K562 (cell line): ENCODE results near the gene POLDIP3. TPM values are rescaled to one million over a fixed set of nuclear protein-coding genes. Genes with fewer than 3 reads are reported as not detected.

ENCODE experiments used
- ATAC-seq: fragments of 200-7000 bp; cut with Tn5 transposase; 3 replicates; pipeline ENCODE4 v1.9.1; 2020; ENCODE audit warnings: moderate library complexity
- BruUV-seq: library from RNA; stranded (reverse); fragments of 400-500 nt; replicated peaks from 2 replicates; lab custom pipeline; 2021; lab: Mats Ljungman, UMichigan
- CTCF ChIA-PET: fragments of 300-600 bp; formaldehyde crosslinking; extraction: SDS; loops from one replicate; lab custom pipeline; 2021; ENCODE audit warnings: low intra/inter-chr PET ratio; lab: Yijun Ruan, JAX
- POLR2A ChIA-PET: fragments of 300-600, 350-650 bp; sonication (Branson Sonifier 250); formaldehyde crosslinking; extraction: SDS; loops from one replicate; lab custom pipeline; 2021; ENCODE audit warnings: antibody characterized with exemption, inconsistent platforms; lab: Yijun Ruan, JAX
- DNase-seq, 4 experiments: peaks; one replicate each; pipeline versions ENCODE4 v3.0.0 to v3.0.0-alpha.2; 2011 to 2018; ENCODE audit warnings: low spot score in 3 of 4, mixed read lengths in 3 of 4; ENCODE audit errors: extremely low read depth in 1 of 4
- FAIRE-seq: peaks from 2 replicates; lab custom pipeline; 2011; peaks lifted over from hg19 to GRCh38; lab: Jason Lieb, UNC
- H2AFZ ChIP-seq: 2 replicates; pipeline ENCODE4 v1.6.0; 2011; ENCODE audit warnings: low read depth, low read length, control low read depth, inconsistent platforms
- H3K27ac ChIP-seq: fragments of 200-600 bp; 3 replicates; pipeline ENCODE4 v1.8.0; 2011; ENCODE audit warnings: low read depth, mild to moderate bottlenecking, control low read depth, inconsistent platforms, low read length, moderate library complexity, mixed read lengths; ENCODE audit errors: extremely low read depth
- H3K27me3 ChIP-seq, 2 experiments: fragments of 300-600 bp in 1 of 2; 2 replicates in 1 of 2; 3 replicates in 1 of 2; pipeline versions ENCODE4 v1.6.0 to v1.8.0; 2011; ENCODE audit warnings: inconsistent platforms in 2 of 2, low read length in 2 of 2, mild to moderate bottlenecking in 1 of 2, mixed read lengths in 1 of 2, moderate library complexity in 1 of 2; ENCODE audit not compliant: control insufficient read depth in 2 of 2, insufficient read depth in 2 of 2
- H3K36me3 ChIP-seq: fragments of 300-600 bp; 3 replicates; pipeline ENCODE4 v1.8.0; 2011; ENCODE audit warnings: mild to moderate bottlenecking, low read length, inconsistent platforms; ENCODE audit not compliant: control insufficient read depth, insufficient read depth
- H3K4me1 ChIP-seq, 2 experiments: fragments of 200-600 bp in 1 of 2; replicated peaks in 1 of 2; 2 replicates in 1 of 2; 3 replicates in 1 of 2; pipeline versions ENCODE4 v1.5.1 to v1.8.0; 2011; ENCODE audit warnings: inconsistent platforms in 2 of 2, low read length in 2 of 2, mild to moderate bottlenecking in 1 of 2, mixed read lengths in 1 of 2, moderate library complexity in 1 of 2; ENCODE audit not compliant: control insufficient read depth in 2 of 2, insufficient read depth in 2 of 2
- H3K4me2 ChIP-seq: 2 replicates; pipeline ENCODE4 v1.6.1; 2011; ENCODE audit warnings: low read length, control low read depth, inconsistent platforms, mixed read lengths; ENCODE audit not compliant: insufficient read depth
- H3K4me3 ChIP-seq: fragments of 200-600 bp; sonication (generic), shearing (Covaris generic); 2 replicates; pipeline ENCODE4 v1.5.1; 2016; ENCODE audit warnings: control low read depth, inconsistent platforms
- H3K79me2 ChIP-seq: fragments of 200-600 bp; 3 replicates; pipeline ENCODE4 v1.8.0; 2011; ENCODE audit warnings: low read length, inconsistent platforms; ENCODE audit not compliant: control insufficient read depth, insufficient read depth
- H3K9ac ChIP-seq, 2 experiments: 2 replicates each; pipeline versions ENCODE4 v1.6.0 to v1.6.1; 2011; ENCODE audit warnings: low read depth in 2 of 2, low read length in 2 of 2, control low read depth in 1 of 2, inconsistent platforms in 1 of 2, mild to moderate bottlenecking in 1 of 2, mixed read lengths in 1 of 2; ENCODE audit not compliant: insufficient read depth in 1 of 2
- H3K9me1 ChIP-seq: one replicate; pipeline ENCODE4 v1.6.0; 2011; ENCODE audit warnings: inconsistent platforms, mild to moderate bottlenecking, low read length, moderate library complexity; ENCODE audit not compliant: control insufficient read depth, insufficient read depth
- H3K9me3 ChIP-seq: replicated peaks from 2 replicates; pipeline ENCODE4 v1.5.1; 2011; ENCODE audit warnings: low read depth, low read length, inconsistent platforms; ENCODE audit not compliant: control insufficient read depth, insufficient read depth
- H4K20me1 ChIP-seq: replicated peaks from 2 replicates; pipeline ENCODE4 v1.6.1; 2011; ENCODE audit warnings: low read length, inconsistent platforms, mixed read lengths; ENCODE audit not compliant: control insufficient read depth, insufficient read depth
- EGR1 ChIP-seq: fragments of 450-650 bp; conservative IDR thresholded peaks from 2 replicates; pipeline ENCODE4 v1.6.1; 2017; ENCODE audit warnings: mild to moderate bottlenecking
- GATAD2A ChIP-seq: fragments of 450-650 bp; IDR thresholded peaks from 2 replicates; pipeline ENCODE4 v1.6.1; 2017
- HNRNPL ChIP-seq: fragments of 200-400 bp; formaldehyde crosslinking; IDR thresholded peaks from 2 replicates; pipeline ENCODE4 v1.6.1; 2017; ENCODE audit warnings: low read depth, mild to moderate bottlenecking, low read length
- IFI16 ChIP-seq: fragments of 250-450 bp; sonication (Bioruptor Pico); IDR thresholded peaks from 2 replicates; pipeline ENCODE4 v2.1.2; 2022; ENCODE audit warnings: mild to moderate bottlenecking, inconsistent platforms
- KAT8 ChIP-seq: fragments of 450-650 bp; IDR thresholded peaks from 2 replicates; pipeline ENCODE4 v1.6.1; 2016; ENCODE audit warnings: low read depth, mild to moderate bottlenecking
- MAZ ChIP-seq, 2 experiments: fragments of 450-650 bp in 1 of 2; sonication (generic) in 1 of 2; formaldehyde crosslinking; IDR thresholded peaks in 1 of 2; conservative IDR thresholded peaks in 1 of 2; 2 replicates each; pipeline versions ENCODE4 v1.4.0 to v1.5.0; 2020; ENCODE audit warnings: mild to moderate bottlenecking in 1 of 2, missing genetic modification reagents in 1 of 2
- MIER1 ChIP-seq: fragments of 450-650 bp; IDR thresholded peaks from 2 replicates; pipeline ENCODE4 v1.6.1; 2016; ENCODE audit warnings: antibody characterized with exemption, mild to moderate bottlenecking, low read depth
- PCBP2 ChIP-seq: fragments of 200-400 bp; formaldehyde crosslinking; IDR thresholded peaks from 2 replicates; pipeline ENCODE4 v1.6.1; 2018; ENCODE audit warnings: low read length, low read depth, mild to moderate bottlenecking, moderate library complexity; ENCODE audit not compliant: poor library complexity, severe bottlenecking
- PHB ChIP-seq: fragments of 250-450 bp; sonication (Bioruptor Pico); IDR thresholded peaks from 2 replicates; pipeline ENCODE4 v1.5.0; 2021
- POLR2A ChIP-seq: fragments of 450-650 bp; conservative IDR thresholded peaks from 2 replicates; pipeline ENCODE4 v1.6.1; 2016
- SMARCA4 ChIP-seq: fragments of 450-650 bp; IDR thresholded peaks from 2 replicates; pipeline ENCODE4 v1.6.1; 2016
- SMC3 ChIP-seq: conservative IDR thresholded peaks from 2 replicates; pipeline ENCODE4 v1.6.1; 2011; ENCODE audit warnings: low read depth, low read length, improper control_type of control experiment; ENCODE audit not compliant: insufficient read depth
- SPI1 ChIP-seq: IDR thresholded peaks from 2 replicates; pipeline ENCODE4 v1.6.1; 2011; ENCODE audit warnings: low read depth, low read length, control low read depth, borderline replicate concordance
- THAP7 ChIP-seq: fragments of 250-450 bp; sonication (Bioruptor Pico); IDR thresholded peaks from 2 replicates; pipeline ENCODE4 v1.5.0; 2021
- ZFX ChIP-seq: sonication (generic); formaldehyde crosslinking; IDR thresholded peaks from 2 replicates; pipeline ENCODE4 v1.8.0; 2022; ENCODE audit warnings: mild to moderate bottlenecking, missing genetic modification reagents, moderate library complexity
- ZNF146 ChIP-seq: IDR thresholded peaks from one replicate; pipeline ENCODE4 v1.6.1; 2018; ENCODE audit warnings: missing compliant biosample characterization; ENCODE audit not compliant: unreplicated experiment
- ZNF695 ChIP-seq: fragments of 450-650 bp; formaldehyde crosslinking; IDR thresholded peaks from 2 replicates; pipeline ENCODE4 v1.4.0; 2020; ENCODE audit warnings: mild to moderate bottlenecking, moderate library complexity
- WGBS: fragments of 100-300 bp; shearing (Covaris generic); methylation state at CpG from one replicate; pipeline ENCODE4 v1.1.6; 2016; ENCODE audit warnings: low coverage, mixed read lengths; ENCODE audit not compliant: insufficient coverage; ENCODE audit errors: missing lambda C conversion rate; 5-methylcytosine and 5-hydroxymethylcytosine counted together
- in situ Hi-C: fragments of 300-500 bp; cut with MboI; formaldehyde crosslinking; loops from 4 replicates; pipeline ENCODE4 v1.15.0; 2018; ENCODE audit warnings: inconsistent platforms, mixed read lengths
- intact Hi-C: fragments of 100-400 bp; cut with micrococcal nuclease; formaldehyde crosslinking; loops from 2 replicates; pipeline ENCODE4 v1.14.2; 2022
- polyA plus RNA-seq, 8 experiments: library from polyadenylated mRNA; depleted of rRNA in 4 of 8; stranded (reverse) in 5 of 8; unstranded in 3 of 8; fragments of >200 nt; fragmentation: Nextera tagmentation in 2 of 8; fragmentation: Illumina TruSeq in 1 of 8; extraction: Ambion mirVana in 2 of 8; extraction: Trizol in 1 of 8; gene quantifications; 2 replicates each; pipeline versions ENCODE4 v1.2.1 to v1.2.3, GENCODE V29; 2011 to 2014; ENCODE audit warnings: inconsistent platforms in 1 of 8, missing spikeins in 1 of 8
- total RNA-seq, 7 experiments: library from RNA; depleted of rRNA in 6 of 7; stranded (reverse); fragments of >200 nt in 6 of 7; fragmentation: Illumina TruSeq in 2 of 7; extraction: Trizol in 2 of 7; gene quantifications; 2 replicates each; pipeline versions ENCODE4 v1.2.1 to v1.2.3, GENCODE V29; 2011 to 2021; ENCODE audit warnings: low replicate concordance in 1 of 7
- TF ChIP-seq, protein P1 (sequence below): fragments of 250-450 bp; sonication (Bioruptor Pico); IDR thresholded peaks from 2 replicates; pipeline ENCODE4 v1.8.0; 2022; ENCODE audit warnings: inconsistent platforms
- TF ChIP-seq, protein P2 (sequence below): fragments of 150-350 bp; conservative IDR thresholded peaks from 2 replicates; pipeline ENCODE4 v1.6.1; 2014; ENCODE audit warnings: low read length

POLDIP3 gene
- total and polyA plus RNA-seq, 9 of the 15 experiments (the other 6 are each of a cell fraction or from before 2014, with no cell fraction given), result 14.3 to 53.0 (median 26.3) TPM

DNA sequence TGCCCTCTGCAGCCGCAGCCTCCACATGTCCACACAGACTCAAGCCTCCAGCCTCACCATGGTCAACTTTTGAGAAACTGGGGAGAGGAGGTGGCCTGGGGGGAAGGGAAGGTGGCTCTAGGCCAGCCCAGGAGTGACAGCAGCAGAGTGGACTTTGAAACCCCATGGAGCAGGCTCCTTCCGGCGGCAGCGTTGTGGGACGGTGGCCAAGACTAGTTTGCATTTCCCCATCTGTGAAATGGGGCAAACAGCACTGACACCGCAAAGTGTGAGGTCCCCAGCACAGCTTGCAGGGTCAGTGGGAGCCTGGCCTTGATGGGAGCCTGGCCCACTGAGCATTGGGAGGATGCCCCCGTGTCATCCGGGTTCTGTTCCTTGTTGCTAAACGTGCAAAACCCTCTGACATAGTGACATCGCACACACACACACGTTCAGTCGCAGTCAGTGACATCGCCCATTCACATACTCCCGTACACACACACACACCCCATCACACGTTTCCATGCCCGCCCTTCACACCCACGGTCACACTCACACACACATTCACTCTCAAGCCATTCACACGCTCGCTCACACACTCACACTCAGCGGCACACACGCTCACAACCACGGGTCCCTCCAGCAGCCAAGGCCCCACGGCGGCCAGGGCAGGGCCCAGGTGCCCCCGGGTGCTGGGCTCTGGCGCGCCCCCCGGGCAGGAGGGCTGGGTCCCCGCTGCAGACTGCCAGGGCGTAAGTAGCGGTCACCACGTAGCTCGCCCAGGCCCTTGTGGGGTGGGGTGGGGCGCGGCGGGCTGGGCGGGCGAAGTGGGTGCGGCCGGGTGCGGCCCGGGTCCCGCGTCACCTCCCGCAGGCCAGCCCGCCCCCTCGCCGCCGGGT is 33.9 kb upstream of the POLDIP3 start:
- BruUV-seq, result TSS peak; percentile 81
- Histone ChIP-seq H3K4me2 (peak overlapping the region; percentile 100), H3K4me1 (peaks cover 46 to 58% of the 10 kb centered on the region in 2 experiments), H3K79me2 (peaks cover 51% of the 10 kb centered on the region), H3K9me1 (no peaks in the 10 kb centered on the region), H3K4me3 (peak overlapping the region; percentile 93), H4K20me1 (peaks cover 16% of the 10 kb centered on the region), H3K9ac (peak overlapping the region; percentile 84 to 96), H2AFZ (peak overlapping the region; percentile 51; the same call in 1 of the 2 replicates), H3K27ac (peak overlapping the region; percentile 83), H3K36me3 (peaks cover 3% of the 10 kb centered on the region; the same call in 1 of the 3 replicates), H3K9me3 (no peaks in the 10 kb centered on the region), H3K27me3 (no peaks in the 10 kb centered on the region; a peak in 1 of 5 replicates)
- in situ Hi-C loops, result no loop called here
- POLR2A ChIA-PET, result interaction anchor here (0.9 to 2.2 kb wide), 3 partner anchors 11 to 34 kb away, joined by 3 to 13 read pairs (median 6); partner anchors contain the start of gene POLDIP3
- intact Hi-C loops, result no loop called here
- DNase-seq (peak in 2 of 4 experiments; percentile 56 to 88), FAIRE-seq (peak; percentile 40), ATAC-seq (peak; percentile 65)
- CTCF ChIA-PET, result no interaction called here
- WGBS, result 5% methylated on average over 13 of the region's 49 CpGs
- peak; percentile 41 for TF ChIP-seq ZFX
- no peak for TF ChIP-seq SMC3
- TF ChIP-seq MAZ (CRISPR knock-in tag; conservative IDR thresholded peaks at IDR 0.05 in 1 of 2, IDR thresholded peaks at IDR 0.05 in 1 of 2), result no peak
- no peak for TF ChIP-seq ZNF146 (CRISPR knock-in tag)
- peak; percentile 28; the same call in 1 of the 2 replicates for TF ChIP-seq POLR2A
- TF ChIP-seq ZNF695 (CRISPR knock-in tag), result no peak
- TF ChIP-seq, protein P1, sequence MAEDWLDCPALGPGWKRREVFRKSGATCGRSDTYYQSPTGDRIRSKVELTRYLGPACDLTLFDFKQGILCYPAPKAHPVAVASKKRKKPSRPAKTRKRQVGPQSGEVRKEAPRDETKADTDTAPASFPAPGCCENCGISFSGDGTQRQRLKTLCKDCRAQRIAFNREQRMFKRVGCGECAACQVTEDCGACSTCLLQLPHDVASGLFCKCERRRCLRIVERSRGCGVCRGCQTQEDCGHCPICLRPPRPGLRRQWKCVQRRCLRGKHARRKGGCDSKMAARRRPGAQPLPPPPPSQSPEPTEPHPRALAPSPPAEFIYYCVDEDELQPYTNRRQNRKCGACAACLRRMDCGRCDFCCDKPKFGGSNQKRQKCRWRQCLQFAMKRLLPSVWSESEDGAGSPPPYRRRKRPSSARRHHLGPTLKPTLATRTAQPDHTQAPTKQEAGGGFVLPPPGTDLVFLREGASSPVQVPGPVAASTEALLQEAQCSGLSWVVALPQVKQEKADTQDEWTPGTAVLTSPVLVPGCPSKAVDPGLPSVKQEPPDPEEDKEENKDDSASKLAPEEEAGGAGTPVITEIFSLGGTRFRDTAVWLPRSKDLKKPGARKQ (CRISPR knock-in tag), result no peak
- TF ChIP-seq KAT8, result no peak
- no peak for TF ChIP-seq PCBP2
- TF ChIP-seq HNRNPL, result peak; percentile 22; the same call in 1 of the 2 replicates
- no peak for TF ChIP-seq GATAD2A
- no peak for TF ChIP-seq EGR1
- TF ChIP-seq PHB (CRISPR knock-in tag), result no peak
- TF ChIP-seq THAP7, result no peak
- TF ChIP-seq, protein P2, sequence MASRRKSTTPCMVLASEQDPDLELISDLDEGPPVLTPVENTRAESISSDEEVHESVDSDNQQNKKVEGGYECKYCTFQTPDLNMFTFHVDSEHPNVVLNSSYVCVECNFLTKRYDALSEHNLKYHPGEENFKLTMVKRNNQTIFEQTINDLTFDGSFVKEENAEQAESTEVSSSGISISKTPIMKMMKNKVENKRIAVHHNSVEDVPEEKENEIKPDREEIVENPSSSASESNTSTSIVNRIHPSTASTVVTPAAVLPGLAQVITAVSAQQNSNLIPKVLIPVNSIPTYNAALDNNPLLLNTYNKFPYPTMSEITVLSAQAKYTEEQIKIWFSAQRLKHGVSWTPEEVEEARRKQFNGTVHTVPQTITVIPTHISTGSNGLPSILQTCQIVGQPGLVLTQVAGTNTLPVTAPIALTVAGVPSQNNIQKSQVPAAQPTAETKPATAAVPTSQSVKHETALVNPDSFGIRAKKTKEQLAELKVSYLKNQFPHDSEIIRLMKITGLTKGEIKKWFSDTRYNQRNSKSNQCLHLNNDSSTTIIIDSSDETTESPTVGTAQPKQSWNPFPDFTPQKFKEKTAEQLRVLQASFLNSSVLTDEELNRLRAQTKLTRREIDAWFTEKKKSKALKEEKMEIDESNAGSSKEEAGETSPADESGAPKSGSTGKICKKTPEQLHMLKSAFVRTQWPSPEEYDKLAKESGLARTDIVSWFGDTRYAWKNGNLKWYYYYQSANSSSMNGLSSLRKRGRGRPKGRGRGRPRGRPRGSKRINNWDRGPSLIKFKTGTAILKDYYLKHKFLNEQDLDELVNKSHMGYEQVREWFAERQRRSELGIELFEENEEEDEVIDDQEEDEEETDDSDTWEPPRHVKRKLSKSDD, result no peak
- TF ChIP-seq IFI16 (CRISPR knock-in tag), result no peak
- TF ChIP-seq SPI1, result no peak
- TF ChIP-seq SMARCA4, result no peak
- TF ChIP-seq MIER1, result no peak
